T-helper 1 cell treated with Interleukin-12 subunit alpha and Interleukin-12 subunit beta and Interleukin-4 antibody, amounts not matched to agents 30 ng/mL and 1 ng/mL, for 36 hours (primary cell): ENCODE results near the gene GNG7. TPM values are rescaled to one million over a fixed set of nuclear protein-coding genes. Genes with fewer than 3 reads are reported as not detected.
"Not testable (repeated sequence)": the region's sequence is repeated elsewhere in the genome, so short reads cannot be mapped to it uniquely, and the experiment has no call there.

Experiments
- intact Hi-C: fragments of 100-400 bp; cut with micrococcal nuclease; formaldehyde crosslinking; loops from one replicate; pipeline ENCODE4 v1.15.1; 2024
- total RNA-seq: library from RNA; stranded (reverse); gene quantifications from 2 replicates; pipeline ENCODE4 v1.2.3, GENCODE V29; 2022

Gene GNG7
- total RNA-seq, 1 donor from 2014 or later: 0.32 TPM

- intact Hi-C loops: not testable (repeated sequence)
These were observed 11.6 kb upstream of the GNG7 start for GRCh38 chr19:2714102-2714501.

DNA sequence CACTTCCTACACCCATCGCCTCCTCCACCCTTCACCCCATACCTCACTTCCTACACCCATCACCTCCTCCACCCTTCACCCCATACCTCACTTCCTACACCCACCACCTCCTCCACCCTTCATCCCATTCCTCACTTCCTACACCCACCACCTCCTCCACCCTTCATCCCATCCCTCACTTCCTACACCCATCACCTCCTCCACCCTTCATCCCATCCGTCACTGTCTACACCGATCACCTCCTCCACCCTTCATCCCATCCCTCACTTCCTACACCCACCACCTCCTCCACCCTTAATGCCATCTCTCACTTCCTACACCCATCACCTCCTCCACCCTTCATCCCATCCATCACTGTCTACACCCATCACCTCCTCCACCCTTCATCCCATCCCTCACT lies 10.7 kb upstream of the GNG7 start:
- intact Hi-C loops: not testable (repeated sequence)

DNA sequence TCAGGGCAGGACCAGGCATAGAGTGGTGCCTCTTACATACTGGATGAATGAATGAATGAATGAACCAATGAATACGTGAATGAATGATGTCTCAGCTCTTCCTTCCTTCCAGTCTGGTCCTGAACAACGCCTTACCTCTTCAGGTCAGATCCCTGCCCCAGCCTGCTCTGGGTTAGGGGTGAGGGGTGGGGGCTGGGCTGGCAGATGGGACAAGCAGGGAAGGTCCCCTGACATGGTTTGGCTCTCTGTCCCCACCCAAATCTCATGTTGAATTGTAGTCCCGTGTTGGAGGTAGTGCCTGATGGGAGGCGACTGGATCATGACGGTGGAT lies 9.3 kb upstream of the GNG7 start:
- intact Hi-C loops: no loop called here

GRCh38 chr19:2711172-2711874 lies 8.8 kb upstream of the GNG7 start:
- intact Hi-C loops: no loop called here

DNA sequence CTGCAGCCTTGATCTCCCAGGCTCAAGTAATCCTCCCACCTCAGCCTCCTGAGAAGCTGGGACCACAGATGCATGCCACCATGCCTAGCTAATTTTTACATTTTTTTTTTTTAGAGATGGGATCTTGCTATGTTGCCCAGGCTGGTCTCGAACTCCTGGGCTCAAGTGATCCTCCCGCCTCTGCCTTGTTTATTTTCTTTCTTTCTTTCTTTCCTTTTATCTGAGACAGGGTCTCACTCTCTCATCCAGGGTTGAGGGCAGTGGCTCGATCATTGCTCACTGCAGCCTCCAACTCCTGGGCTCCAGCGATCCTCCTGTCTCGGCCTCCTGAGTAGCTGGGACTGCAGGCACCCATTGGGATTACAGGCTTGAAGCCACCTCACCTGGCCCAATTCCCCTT lies 3.8 kb upstream of the GNG7 start:
- intact Hi-C loops: no loop called here

DNA sequence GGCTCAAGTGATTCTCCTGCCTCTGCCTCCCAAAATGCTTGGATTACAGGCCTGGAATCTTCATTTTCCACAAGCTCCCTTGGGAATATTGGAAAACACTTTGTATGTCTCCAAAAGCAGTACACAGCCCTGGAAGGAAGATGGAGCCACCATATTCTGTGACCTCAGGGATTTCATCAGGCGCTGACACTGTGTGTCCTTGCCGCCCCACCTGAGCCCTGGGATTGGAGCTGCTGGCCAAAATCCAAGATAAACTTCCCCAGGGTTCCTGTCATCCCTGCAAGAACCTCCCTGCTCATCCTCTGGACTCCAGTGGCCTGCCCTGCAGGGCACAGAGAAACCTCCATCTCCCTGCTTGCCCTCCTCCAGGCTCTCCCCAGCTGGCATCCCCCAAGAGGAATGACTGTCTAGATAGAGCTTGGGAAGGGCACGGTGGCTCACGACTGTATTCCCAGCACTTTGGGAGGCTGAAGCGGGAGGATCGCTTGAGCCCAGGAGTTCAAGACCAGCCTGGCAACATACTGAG lies 1.3 kb upstream of the GNG7 start:
- intact Hi-C loops: loop anchor here (5.0 kb wide), 1 partner anchor 439 kb away; no protein-coding TSS in a partner anchor

DNA sequence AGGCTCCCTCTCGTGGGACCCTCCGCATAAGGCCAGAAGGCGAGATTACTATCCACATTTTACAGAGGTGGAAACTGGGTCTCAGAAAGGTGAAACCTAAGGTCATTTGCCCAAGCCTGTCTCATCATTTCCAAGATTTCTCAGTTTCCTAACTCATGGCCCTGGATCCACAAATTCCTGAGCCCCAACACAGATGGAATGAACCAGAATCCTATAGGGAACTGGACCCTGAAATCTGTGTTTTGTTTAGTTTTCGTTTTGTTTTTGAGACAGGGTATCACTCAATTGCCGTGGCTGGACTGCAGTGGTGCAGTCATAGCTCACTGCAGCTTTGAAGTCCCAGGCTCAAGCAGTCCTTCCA lies 563 bp upstream of the GNG7 start:
- intact Hi-C loops: loop anchor here (5.0 kb wide), 1 partner anchor 439 kb away; no protein-coding TSS in a partner anchor

DNA sequence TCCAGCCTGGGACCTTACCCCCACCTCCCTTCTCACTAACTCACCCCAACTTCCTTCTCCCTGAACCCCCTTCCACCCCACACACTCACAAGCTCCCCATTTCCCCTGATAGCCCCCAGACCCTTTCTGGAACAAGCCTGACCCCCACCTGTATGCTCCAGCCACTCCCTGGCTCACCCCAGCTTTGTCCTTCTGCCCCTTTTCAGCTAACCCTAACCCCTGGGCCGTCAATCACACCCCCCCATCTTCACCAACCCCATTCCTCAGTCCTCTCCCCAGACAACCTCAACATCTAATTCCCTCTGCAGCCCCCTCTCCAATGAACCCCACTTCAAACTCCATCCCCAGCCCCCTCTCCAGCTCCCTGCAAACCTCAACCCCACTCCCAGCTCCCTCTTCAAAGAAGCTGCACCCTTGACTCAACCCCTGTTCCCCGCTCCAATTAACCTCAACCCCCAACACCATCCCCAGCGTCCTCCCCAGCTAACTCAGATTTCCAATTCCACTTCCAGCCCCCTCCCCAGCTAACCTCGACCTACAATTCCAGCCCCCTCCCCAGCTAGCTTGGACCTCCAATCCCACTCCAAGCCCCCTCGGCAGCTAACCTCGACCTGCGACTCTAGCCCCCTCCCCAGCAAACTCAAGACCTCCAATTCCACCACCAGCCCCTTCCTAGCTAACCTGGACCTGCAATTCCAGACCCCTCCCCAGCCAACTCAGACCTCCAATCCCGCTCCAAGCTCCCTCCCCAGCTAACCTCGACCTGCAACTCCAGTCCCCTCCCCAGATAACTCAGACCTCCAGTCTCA lies 929 bp downstream of the GNG7 start:
- intact Hi-C loops: loop anchor here (1.0 to 5.0 kb wide), 2 partner anchors 39 to 441 kb away; partner anchors contain the start of gene SLC39A3

DNA sequence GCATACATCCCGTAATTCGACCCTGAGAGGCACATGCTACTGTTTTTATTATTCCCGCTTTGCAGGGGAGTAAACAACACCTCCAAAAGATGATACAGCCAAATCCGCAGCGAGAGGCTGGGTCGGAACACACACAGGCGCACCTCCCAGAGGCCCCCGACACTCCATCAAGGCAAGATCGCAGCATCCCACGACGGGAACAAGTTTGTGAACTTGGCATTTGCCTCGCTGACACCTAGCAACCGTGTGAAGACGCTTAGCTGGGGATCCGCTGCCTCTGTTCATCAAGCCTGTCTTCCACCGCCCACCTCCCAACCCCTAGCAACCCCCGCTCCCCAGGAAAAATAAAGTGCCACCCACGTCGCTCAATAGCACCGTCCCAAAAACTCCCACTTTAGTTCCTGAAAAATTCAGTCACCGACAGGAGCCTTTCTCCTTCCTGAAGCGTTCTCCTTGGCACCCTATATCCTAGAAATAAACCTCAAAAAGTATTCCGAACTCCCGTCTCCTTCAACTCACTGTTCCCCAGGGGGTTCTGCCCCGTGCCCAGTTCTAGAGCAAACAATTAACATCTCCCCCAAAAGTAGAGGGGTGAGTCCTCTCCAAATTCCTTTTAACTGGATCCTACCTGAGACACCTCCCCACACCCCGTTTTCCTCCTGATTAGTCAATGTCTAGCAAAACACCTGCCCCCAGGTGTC lies 1.7 kb downstream of the GNG7 start:
- intact Hi-C loops: loop anchor here (5.0 kb wide), 1 partner anchor 441 kb away; no protein-coding TSS in a partner anchor

GRCh38 chr19:2699413-2700140 lies 2.9 kb downstream of the GNG7 start:
- intact Hi-C loops: loop anchor here (5.0 kb wide), 1 partner anchor 443 kb away; no protein-coding TSS in a partner anchor

- intact Hi-C loops: no loop called here
These were observed 8.3 kb downstream of the GNG7 start for GRCh38 chr19:2694196-2694595.

DNA sequence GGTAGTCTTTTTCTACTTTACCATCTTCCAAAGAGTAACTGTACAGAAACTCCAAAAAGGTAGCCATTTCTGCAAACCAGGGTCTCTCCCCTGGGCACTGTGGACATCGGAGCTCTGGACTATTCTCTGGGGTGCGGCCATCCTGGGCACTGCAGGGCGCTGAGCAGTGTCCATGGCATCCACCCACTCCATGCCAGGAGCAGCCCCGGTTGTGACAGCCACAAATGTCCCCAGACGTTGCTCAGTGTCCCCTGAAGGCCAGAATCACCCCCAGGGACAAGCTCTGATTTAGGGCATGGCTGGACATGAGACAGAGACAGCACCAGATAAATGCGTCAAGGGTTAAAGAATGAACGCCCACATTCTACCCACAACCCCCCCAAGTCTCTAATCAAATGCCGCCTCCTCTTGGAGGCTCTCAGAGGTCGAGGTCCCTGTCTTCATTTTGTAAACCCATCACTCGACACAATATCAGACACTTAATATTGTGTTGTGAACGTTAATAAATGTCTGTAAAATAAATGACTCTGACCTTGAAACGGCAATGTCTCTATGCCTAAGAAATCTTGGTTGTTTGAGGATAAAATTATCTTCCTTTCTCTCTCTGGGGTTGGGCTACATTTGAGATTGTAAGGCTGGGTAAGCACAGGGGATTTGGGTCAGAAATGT lies 8.9 kb downstream of the GNG7 start:
- intact Hi-C loops: no loop called here

GRCh38 chr19:2691951-2692350 lies 10.5 kb downstream of the GNG7 start:
- intact Hi-C loops: no loop called here

DNA sequence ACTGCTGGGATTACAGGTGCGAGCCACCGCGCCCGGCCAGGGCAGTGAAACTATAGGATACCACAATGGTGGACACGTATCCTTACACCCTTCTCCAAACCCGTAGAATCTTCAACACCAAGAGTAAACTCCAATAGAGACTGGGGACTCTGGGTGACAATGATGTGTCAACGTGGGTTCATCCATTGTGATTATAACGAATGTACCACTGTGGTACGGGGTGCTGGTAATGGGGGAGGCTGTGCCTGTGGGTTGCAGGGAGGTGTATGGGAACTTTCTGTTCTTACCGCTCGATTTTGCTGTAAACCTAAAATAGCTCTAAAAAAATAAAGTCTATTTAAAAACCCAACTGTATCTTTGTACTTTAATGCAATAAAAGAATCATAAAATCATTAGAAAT lies 11.6 kb downstream of the GNG7 start:
- intact Hi-C loops: no loop called here

GRCh38 chr19:2686360-2686759 lies 16.1 kb downstream of the GNG7 start:
- intact Hi-C loops: no loop called here

GRCh38 chr19:2685204-2685704 lies 17.2 kb downstream of the GNG7 start:
- intact Hi-C loops: no loop called here

DNA sequence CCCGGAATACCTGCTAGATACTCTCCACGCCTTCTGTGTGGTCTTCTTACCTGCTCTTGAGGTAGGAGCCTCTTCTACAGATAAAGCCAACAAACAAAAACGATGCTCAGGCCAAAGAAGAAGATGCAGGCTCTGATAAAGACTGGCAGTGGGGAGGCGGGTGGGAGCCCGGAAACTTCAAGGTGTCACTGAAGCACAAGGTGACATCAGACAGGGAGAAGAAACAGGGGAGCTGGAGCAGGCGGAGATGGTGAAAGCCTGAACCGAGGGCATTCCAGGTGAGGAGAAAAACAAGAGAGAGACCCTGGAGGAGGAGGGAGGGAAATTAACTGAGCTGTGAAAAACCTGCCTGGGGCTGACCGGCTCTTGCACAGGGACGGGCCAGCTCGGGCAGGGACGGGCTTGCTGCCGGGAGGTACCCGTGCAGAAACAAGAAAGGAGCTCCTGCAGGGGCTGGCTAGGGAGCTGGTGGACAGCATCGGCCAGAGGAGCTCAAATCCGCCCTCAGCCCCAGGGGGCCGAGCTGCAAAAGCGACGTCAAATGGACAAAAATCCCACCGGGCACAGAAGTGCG lies 19.0 kb downstream of the GNG7 start:
- intact Hi-C loops: no loop called here

DNA sequence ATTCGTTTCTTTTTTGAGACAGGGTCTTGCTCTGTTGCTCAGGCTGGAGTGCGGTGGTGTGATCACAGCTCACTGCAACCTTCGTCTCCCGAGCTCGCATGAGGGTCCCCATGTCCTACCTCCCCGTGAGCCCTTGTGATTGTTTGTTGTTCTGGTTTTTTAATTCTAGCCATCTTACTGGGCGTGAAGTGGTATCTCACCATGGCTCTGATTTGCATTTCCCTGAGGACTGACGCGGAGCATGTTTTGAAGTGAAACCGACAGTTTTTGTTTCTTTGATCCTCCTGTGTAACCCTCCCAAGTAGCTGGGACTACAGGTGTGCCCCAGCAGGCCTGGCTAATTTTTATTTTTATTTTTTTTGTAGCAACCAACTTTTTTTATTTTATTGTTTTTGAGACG lies 21.7 kb downstream of the GNG7 start:
- intact Hi-C loops: no loop called here

DNA sequence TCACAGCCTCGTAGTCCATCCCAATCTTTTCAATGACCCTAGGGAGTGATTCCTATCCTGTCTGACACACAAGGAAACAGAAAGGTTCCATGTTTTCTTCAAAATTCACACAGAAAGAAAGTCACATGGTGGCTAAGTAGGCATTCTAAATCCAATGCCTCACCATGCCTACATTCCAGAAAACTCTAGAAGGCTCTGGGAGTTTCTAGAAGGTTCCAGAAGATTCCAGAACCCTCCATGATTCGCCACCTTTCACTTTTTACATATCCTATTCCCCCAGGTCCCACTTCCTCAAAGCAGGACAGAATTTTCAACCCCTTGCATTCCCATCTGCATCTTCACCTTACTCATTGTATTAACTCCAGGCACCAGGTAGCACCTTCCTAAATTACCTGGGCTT lies 23.1 kb downstream of the GNG7 start:
- intact Hi-C loops: no loop called here

- intact Hi-C loops: not testable (repeated sequence)
These were observed 23.5 kb downstream of the GNG7 start for GRCh38 chr19:2678948-2679347.
